GM12878 (cell line): Measurements from ENCODE around the gene LRCH3. TPM values are rescaled to one million over a fixed set of nuclear protein-coding genes. Genes with fewer than 3 reads are reported as not detected.

ENCODE experiments used
- ATF7 ChIP-seq: fragments of 450-650 bp; IDR thresholded peaks from 2 replicates; pipeline ENCODE4 v1.6.1; 2016; ENCODE audit warnings: low read depth, mild to moderate bottlenecking
- CBX3 ChIP-seq: fragments of 200-600 bp; sonication (generic); IDR thresholded peaks from 2 replicates; pipeline ENCODE4 v1.6.1; 2016; ENCODE audit warnings: low read depth, borderline replicate concordance
- CHD2 ChIP-seq: IDR thresholded peaks from 2 replicates; pipeline ENCODE4 v1.6.1; 2011; ENCODE audit warnings: low read depth, low read length, improper control_type of control experiment, borderline replicate concordance
- IRF4 ChIP-seq: IDR thresholded peaks from 2 replicates; pipeline ENCODE4 v1.6.1; 2011; ENCODE audit warnings: low read depth, low read length
- IRF5 ChIP-seq: fragments of 450-650 bp; IDR thresholded peaks from 2 replicates; pipeline ENCODE4 v1.6.1; 2017; ENCODE audit warnings: borderline replicate concordance
- MEF2B ChIP-seq: fragments of 450-650 bp; IDR thresholded peaks from 2 replicates; pipeline ENCODE4 v1.6.1; 2018; ENCODE audit warnings: mild to moderate bottlenecking, moderate library complexity; ENCODE audit not compliant: partially characterized antibody, poor library complexity, severe bottlenecking
- MYC ChIP-seq: IDR thresholded peaks from 2 replicates; pipeline ENCODE4 v1.6.1; 2011; ENCODE audit warnings: mild to moderate bottlenecking, low read length, moderate library complexity, inconsistent platforms; ENCODE audit not compliant: insufficient read depth, insufficient replicate concordance, insufficient read length, severe bottlenecking
- NKRF ChIP-seq: fragments of 450-650 bp; conservative IDR thresholded peaks from 2 replicates; pipeline ENCODE4 v1.6.1; 2017; ENCODE audit warnings: mild to moderate bottlenecking, moderate library complexity
- POU2F2 ChIP-seq: IDR thresholded peaks from 3 replicates; pipeline ENCODE4 v1.6.1; 2011; ENCODE audit warnings: low read depth, mild to moderate bottlenecking, low read length, borderline replicate concordance
- RAD21 ChIP-seq: IDR thresholded peaks from 2 replicates; pipeline ENCODE4 v1.6.1; 2011; ENCODE audit warnings: mild to moderate bottlenecking, low read depth, low read length, moderate library complexity; ENCODE audit not compliant: insufficient read depth
- RUNX3 ChIP-seq: IDR thresholded peaks from 2 replicates; pipeline ENCODE4 v1.6.1; 2012; ENCODE audit warnings: low read length, inconsistent platforms
- SPI1 ChIP-seq: IDR thresholded peaks from 2 replicates; pipeline ENCODE4 v1.6.1; 2011; ENCODE audit warnings: low read depth, mild to moderate bottlenecking, low read length, moderate library complexity, borderline replicate concordance; ENCODE audit not compliant: insufficient read depth
- polyA plus RNA-seq, 11 experiments: library from polyadenylated mRNA; depleted of rRNA in 4 of 11; unstranded in 6 of 11; stranded (reverse) in 5 of 11; fragments of >200 nt; fragmentation: Nextera tagmentation in 4 of 11; fragmentation: Illumina TruSeq in 1 of 11; extraction: Ambion mirVana in 4 of 11; extraction: Trizol in 1 of 11; gene quantifications; 1 replicate in 1 of 11; 2 replicates in 10 of 11; pipeline versions ENCODE4 v1.2.1 to v1.2.3, GENCODE V29; 2011 to 2016; ENCODE audit warnings: inconsistent platforms in 2 of 11, missing spikeins in 2 of 11, low read depth in 1 of 11
- total RNA-seq, 4 experiments: library from RNA; depleted of rRNA in 3 of 4; stranded (reverse); fragments of >200 nt in 3 of 4; fragmentation: Illumina TruSeq in 1 of 4; extraction: Trizol in 1 of 4; gene quantifications; 2 replicates each; pipeline versions ENCODE4 v1.2.1 to v1.2.3, GENCODE V29; 2013 to 2021

The LRCH3 gene
- total and polyA plus RNA-seq, 10 of the 15 experiments (the other 5 are each of a cell fraction or from before 2014, with no cell fraction given): 3.9 to 136 (median 40.6) TPM

GRCh38 chr3:197847866-197848401 is 56.9 kb downstream of the LRCH3 start (continued):
- TF ChIP-seq IRF5 (no peak), RAD21 (no peak), CBX3 (no peak), NKRF (no peak), MYC (no peak), IRF4 (0 out of 2 replicates have a peak, but pooled peaks have one; percentile 5), ATF7 (0 out of 2 replicates have a peak, but pooled peaks have one; percentile 13), RUNX3 (0 out of 2 replicates have a peak, but pooled peaks have one; percentile 9), POU2F2 (no peak), MEF2B (no peak), SPI1 (peak; percentile 77; the same call in 1 of the 2 replicates), CHD2 (no peak)
